HEK293T (cell line): Measurements from ENCODE around the gene ARPC5.

Source experiments
- ARNT ChIP-seq: fragments of 450-650 bp; IDR thresholded peaks from 2 replicates; pipeline ENCODE4 v1.6.1; 2017; ENCODE audit warnings: mild to moderate bottlenecking
- CTBP1 ChIP-seq: fragments of 450-650 bp; IDR thresholded peaks from 2 replicates; pipeline ENCODE4 v1.6.1; 2016; ENCODE audit warnings: borderline replicate concordance
- ELF4 ChIP-seq: fragments of 450-650 bp; IDR thresholded peaks from 2 replicates; pipeline ENCODE4 v1.6.1; 2017; ENCODE audit warnings: antibody characterized with exemption
- SP1 ChIP-seq: fragments of 450-650 bp; IDR thresholded peaks from 2 replicates; pipeline ENCODE4 v1.6.1; 2017

DNA sequence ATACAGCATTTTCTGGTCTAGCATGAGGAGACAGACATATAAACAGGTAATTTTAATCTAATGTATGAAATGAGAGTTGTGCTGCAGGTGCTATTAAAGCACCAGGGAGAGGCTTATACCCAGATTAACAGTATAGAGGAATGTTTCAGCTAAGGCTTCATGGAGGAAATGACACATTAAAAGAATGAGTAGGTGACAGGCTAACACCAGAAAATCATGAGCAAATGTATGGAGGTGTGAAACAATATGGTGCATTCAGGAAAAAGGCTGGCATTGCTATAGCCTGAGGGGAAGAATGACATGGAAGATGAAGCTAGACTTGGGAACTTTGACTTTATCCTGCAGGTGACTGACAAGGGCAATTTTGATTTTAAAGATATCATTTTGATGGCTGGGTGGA, 7.0 kb downstream of the ARPC5 start:
- TF ChIP-seq CTBP1 (no peak), ELF4 (no peak), SP1 (no peak), ARNT (no peak)
